Erythroblast (primary cell): ENCODE results near the gene CALML4.

Experiments used
- GATA1 ChIP-seq: IDR thresholded peaks from 2 replicates; pipeline ENCODE4 v1.6.1; 2011; ENCODE audit warnings: low read depth, mild to moderate bottlenecking, control low read depth, low read length, moderate library complexity
- POLR2A ChIP-seq: IDR thresholded peaks from 2 replicates; pipeline ENCODE4 v1.6.1; 2011; ENCODE audit warnings: mild to moderate bottlenecking, low read length

DNA sequence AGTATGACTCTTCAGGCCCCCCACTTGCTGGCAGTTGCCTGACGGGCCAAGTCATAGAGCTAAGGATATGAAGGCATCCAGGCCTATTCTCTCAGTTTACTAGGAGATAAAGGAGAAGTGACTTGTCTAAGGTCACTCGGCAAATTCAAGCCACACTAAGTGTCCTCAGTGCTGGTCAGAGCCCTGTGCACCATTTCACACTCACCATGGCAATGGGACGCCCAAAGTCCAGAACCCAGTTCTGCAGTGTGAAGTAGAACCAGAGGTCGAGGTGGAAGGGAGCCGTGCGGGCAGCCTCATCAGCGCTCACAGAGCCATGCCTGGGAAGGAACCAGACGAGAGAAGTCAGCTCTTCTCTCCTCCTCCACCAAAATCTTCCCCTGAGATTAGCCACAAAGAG lies 13.2 kb upstream of the CALML4 start:
- TF ChIP-seq POLR2A (no peak), GATA1 (no peak)
